IgD-negative memory B cell (primary cell): Measurements from ENCODE around the gene BRD1. TPM values are rescaled to one million over a fixed set of nuclear protein-coding genes. Genes with fewer than 3 reads are reported as not detected.
A peak's percentile ranks its signal among the peaks of the same experiment; 100 is the strongest.

Experiments used
- H3K27ac Mint-ChIP-seq, 3 donors: one replicate each; pipeline ENCODE4 v1.8.0; 2020 to 2022; ENCODE audit warnings: mild to moderate bottlenecking in 3 of 3, mixed read lengths in 3 of 3, moderate library complexity in 1 of 3
- H3K27me3 Mint-ChIP-seq: one replicate; pipeline ENCODE4 v1.8.0; 2021; ENCODE audit warnings: mixed read lengths
- H3K36me3 Mint-ChIP-seq: one replicate; pipeline ENCODE4 v1.8.0; 2020; ENCODE audit warnings: mild to moderate bottlenecking, mixed read lengths
- H3K4me1 Mint-ChIP-seq, 3 donors: one replicate each; pipeline ENCODE4 v1.8.0; 2020 to 2022; ENCODE audit warnings: mixed read lengths in 3 of 3, mild to moderate bottlenecking in 1 of 3
- H3K4me3 Mint-ChIP-seq, 4 donors: one replicate each; pipeline ENCODE4 v1.8.0; 2020 to 2022; ENCODE audit warnings: mild to moderate bottlenecking in 4 of 4, mixed read lengths in 4 of 4, moderate library complexity in 3 of 4
- H3K9me3 Mint-ChIP-seq, 3 donors: one replicate each; pipeline ENCODE4 v1.8.0; 2020 to 2021; ENCODE audit warnings: mixed read lengths in 3 of 3, mild to moderate bottlenecking in 1 of 3
- polyA plus RNA-seq: library from polyadenylated mRNA; unstranded; fragments of 300-500 nt; fragmentation: Illumina TruSeq; gene quantifications from one replicate; pipeline ENCODE4 v1.2.3, GENCODE V29; 2021

Gene BRD1
- polyA plus RNA-seq, 1 donor from 2014 or later: 3.1 TPM

- Mint-ChIP-seq H3K27me3 (no peaks in the 10 kb centered on the region), H3K9me3 (no peaks in the 10 kb centered on the region), H3K4me1 (peaks cover 33 to 49% (median 35%) of the 10 kb centered on the region in 3 donors), H3K36me3 (peaks cover 4% of the 10 kb centered on the region), H3K27ac (peak overlapping the region in 1 of 3 donors; percentile 36), H3K4me3 (peak overlapping the region in 2 of 4 donors; percentile 30 to 65)
Measured at GRCh38 chr22:49810363-49811019, 17.2 kb downstream of the BRD1 start.

- Mint-ChIP-seq H3K9me3 (no peaks in the 10 kb centered on the region), H3K27me3 (no peaks in the 10 kb centered on the region), H3K36me3 (peaks cover 8% of the 10 kb centered on the region), H3K4me1 (peaks cover 33 to 46% (median 38%) of the 10 kb centered on the region in 3 donors), H3K4me3 (peak overlapping the region in 1 of 4 donors; percentile 22), H3K27ac (peak overlapping the region in 1 of 3 donors; percentile 21)
Measured at GRCh38 chr22:49807780-49808708, 19.6 kb downstream of the BRD1 start.

- no peak overlapping the region for H3K27ac Mint-ChIP-seq
- H3K27me3 Mint-ChIP-seq: no peaks in the 10 kb centered on the region
- no peak overlapping the region for H3K4me3 Mint-ChIP-seq
- no peaks in the 10 kb centered on the region for H3K9me3 Mint-ChIP-seq
- H3K4me1 Mint-ChIP-seq: peaks cover 33 to 46% (median 38%) of the 10 kb centered on the region in 3 donors
- H3K36me3 Mint-ChIP-seq: peaks cover 8% of the 10 kb centered on the region
Measured at GRCh38 chr22:49807129-49807528, 20.5 kb downstream of the BRD1 start.

- peaks cover 18 to 28% (median 24%) of the 10 kb centered on the region in 3 donors for H3K4me1 Mint-ChIP-seq
- H3K27ac Mint-ChIP-seq: no peak overlapping the region
- peaks cover 6% of the 10 kb centered on the region for H3K36me3 Mint-ChIP-seq
- H3K4me3 Mint-ChIP-seq: no peak overlapping the region
- no peaks in the 10 kb centered on the region for H3K9me3 Mint-ChIP-seq
- H3K27me3 Mint-ChIP-seq: no peaks in the 10 kb centered on the region
Measured at GRCh38 chr22:49803737-49804375, 23.8 kb downstream of the BRD1 start.

- Mint-ChIP-seq H3K9me3 (no peaks in the 10 kb centered on the region), H3K4me1 (peaks cover 12 to 23% (median 19%) of the 10 kb centered on the region in 3 donors), H3K27ac (no peak overlapping the region), H3K4me3 (no peak overlapping the region), H3K36me3 (peaks cover 4% of the 10 kb centered on the region), H3K27me3 (no peaks in the 10 kb centered on the region)
Measured at GRCh38 chr22:49803134-49803533, 24.5 kb downstream of the BRD1 start.

GRCh38 chr22:49801391-49802060 lies 26.1 kb downstream of the BRD1 start:
- Mint-ChIP-seq H3K36me3 (peaks cover 6% of the 10 kb centered on the region), H3K27me3 (no peaks in the 10 kb centered on the region), H3K4me1 (peaks cover 0 to 11% (median 8%) of the 10 kb centered on the region in 3 donors)

GRCh38 chr22:49800408-49801238 lies 27.1 kb downstream of the BRD1 start:
- Mint-ChIP-seq H3K27ac (peak overlapping the region in 1 of 3 donors; percentile 53), H3K9me3 (no peaks in the 10 kb centered on the region), H3K4me1 (peaks cover 0 to 6% (median 4%) of the 10 kb centered on the region in 3 donors), H3K4me3 (peak overlapping the region in 1 of 4 donors; percentile 47), H3K36me3 (peaks cover 6% of the 10 kb centered on the region), H3K27me3 (no peaks in the 10 kb centered on the region)

More at GRCh38 chr22:49801391-49802060, 26.1 kb downstream of the BRD1 start:
- peak overlapping the region in 1 of 3 donors; percentile 53 for H3K27ac Mint-ChIP-seq
- H3K4me3 Mint-ChIP-seq: no peak overlapping the region
- no peaks in the 10 kb centered on the region for H3K9me3 Mint-ChIP-seq

GRCh38 chr22:49799431-49800075 lies 28.1 kb downstream of the BRD1 start:
- Mint-ChIP-seq H3K4me3 (no peak overlapping the region), H3K4me1 (peaks cover 0 to 4% (median 4%) of the 10 kb centered on the region in 3 donors), H3K27me3 (no peaks in the 10 kb centered on the region), H3K9me3 (no peaks in the 10 kb centered on the region), H3K36me3 (peaks cover 6% of the 10 kb centered on the region), H3K27ac (no peak overlapping the region)

GRCh38 chr22:49798486-49799151 lies 29.1 kb downstream of the BRD1 start:
- no peak overlapping the region for H3K4me3 Mint-ChIP-seq
- H3K4me1 Mint-ChIP-seq: peaks cover 0 to 2% (median 0%) of the 10 kb centered on the region in 3 donors

GRCh38 chr22:49797706-49798105 lies 30.0 kb downstream of the BRD1 start:
- Mint-ChIP-seq H3K36me3 (peaks cover 7% of the 10 kb centered on the region), H3K4me1 (no peaks in the 10 kb centered on the region), H3K4me3 (no peak overlapping the region), H3K27me3 (no peaks in the 10 kb centered on the region), H3K9me3 (no peaks in the 10 kb centered on the region), H3K27ac (no peak overlapping the region)

More at GRCh38 chr22:49798486-49799151, 29.1 kb downstream of the BRD1 start:
- Mint-ChIP-seq H3K9me3 (no peaks in the 10 kb centered on the region), H3K27ac (no peak overlapping the region), H3K27me3 (no peaks in the 10 kb centered on the region), H3K36me3 (peaks cover 2% of the 10 kb centered on the region)

GRCh38 chr22:49796596-49797270 lies 30.9 kb downstream of the BRD1 start:
- Mint-ChIP-seq H3K4me3 (no peak overlapping the region), H3K27ac (no peak overlapping the region), H3K4me1 (no peaks in the 10 kb centered on the region), H3K36me3 (peaks cover 7% of the 10 kb centered on the region), H3K27me3 (no peaks in the 10 kb centered on the region), H3K9me3 (no peaks in the 10 kb centered on the region)

GRCh38 chr22:49795521-49795920 lies 32.2 kb downstream of the BRD1 start:
- peak overlapping the region in 1 of 3 donors; percentile 63 for H3K27ac Mint-ChIP-seq
- peaks cover 7% of the 10 kb centered on the region for H3K36me3 Mint-ChIP-seq
- H3K4me1 Mint-ChIP-seq: peaks cover 0 to 3% (median 0%) of the 10 kb centered on the region in 3 donors
- no peaks in the 10 kb centered on the region for H3K27me3 Mint-ChIP-seq
- H3K4me3 Mint-ChIP-seq: no peak overlapping the region
- H3K9me3 Mint-ChIP-seq: no peaks in the 10 kb centered on the region
